PFSK-1 (cell line): Measurements from ENCODE around the gene GMIP.

Experiments
- POLR2AphosphoS5 ChIP-seq: IDR thresholded peaks from 2 replicates; pipeline ENCODE4 v1.6.1; 2012; ENCODE audit warnings: low read depth, mild to moderate bottlenecking, control low read depth, low read length, moderate library complexity
- SIN3A ChIP-seq: IDR thresholded peaks from 2 replicates; pipeline ENCODE4 v1.6.1; 2012; ENCODE audit warnings: mild to moderate bottlenecking, low read length, moderate library complexity, borderline replicate concordance; ENCODE audit not compliant: insufficient read depth
- TAF1 ChIP-seq: IDR thresholded peaks from 2 replicates; pipeline ENCODE4 v1.6.1; 2012; ENCODE audit warnings: low read length, control low read depth, borderline replicate concordance; ENCODE audit not compliant: insufficient read depth

DNA sequence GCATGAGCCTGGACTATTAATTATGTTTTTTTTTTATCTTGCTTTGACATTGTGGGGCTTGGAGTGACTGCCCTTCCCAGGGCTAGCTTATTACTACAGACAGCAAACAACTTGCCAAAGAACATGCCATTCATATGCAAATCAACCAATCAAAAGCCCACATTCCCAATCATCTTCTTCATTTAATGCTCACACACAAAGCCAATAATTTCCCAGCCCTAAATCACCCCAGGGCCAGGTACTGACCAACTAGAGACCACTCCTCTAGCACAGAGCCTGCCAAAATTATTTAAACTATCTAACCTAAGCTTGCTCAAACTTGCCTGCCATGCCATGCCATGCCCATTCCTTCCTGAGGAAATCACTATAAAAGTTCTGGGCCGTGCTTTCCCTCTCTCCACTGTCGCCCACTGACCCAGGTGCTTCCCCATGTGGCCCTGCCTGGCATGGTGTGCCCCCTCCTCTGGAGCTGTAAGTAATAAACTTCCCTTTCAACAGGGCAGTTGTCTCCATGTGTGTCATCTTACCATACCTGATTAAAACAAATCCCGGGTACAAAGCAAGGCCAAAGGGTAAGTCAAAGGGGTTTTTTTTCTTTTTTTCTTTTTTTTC lies 40.6 kb downstream of the GMIP start:
- TF ChIP-seq POLR2AphosphoS5 (no peak), SIN3A (no peak), TAF1 (no peak)
